GM18870 (cell line): Measurements from ENCODE around the gene TLR7.

Experiments used
- ATAC-seq: cut with Tn5 transposase; IDR thresholded peaks from one replicate; pipeline ENCODE4 v1.9.1; 2021; ENCODE audit warnings: moderate library complexity; ENCODE audit not compliant: unreplicated experiment

Gene TLR7

GRCh38 chrX:12866451-12867377, at the start of gene TLR7:
Gene TLR7, plus strand, starts transcription at chrX:12867072. Its CDS starts 507 bp downstream, at chrX:12867579.
- no peak for ATAC-seq

- ATAC-seq, result no peak
These were observed 49.3 kb upstream of the TLR7 start for GRCh38 chrX:12817528-12817927.

GRCh38 chrX:12819222-12819621, 47.6 kb upstream of the TLR7 start:
- ATAC-seq, result no peak

- no peak for ATAC-seq
These were observed 46.1 kb upstream of the TLR7 start for GRCh38 chrX:12820737-12821136.

- no peak for ATAC-seq
These were observed 41.9 kb upstream of the TLR7 start for GRCh38 chrX:12824944-12825343.

- ATAC-seq, result no peak
These were observed 41.1 kb upstream of the TLR7 start for GRCh38 chrX:12825801-12826200.

GRCh38 chrX:12843061-12843667, 23.7 kb upstream of the TLR7 start:
- peak; percentile 14 for ATAC-seq

- peak; percentile 88 for ATAC-seq
These were observed 23.1 kb upstream of the TLR7 start for GRCh38 chrX:12843668-12844279.

GRCh38 chrX:12844319-12844718, 22.6 kb upstream of the TLR7 start:
- peak; percentile 29 for ATAC-seq

- no peak for ATAC-seq
These were observed 1.5 kb upstream of the TLR7 start for GRCh38 chrX:12865359-12865758.

GRCh38 chrX:12867685-12868084, 813 bp downstream of the TLR7 start:
- ATAC-seq, result no peak

- peak; percentile 63 for ATAC-seq
These were observed 1.9 kb downstream of the TLR7 start for GRCh38 chrX:12868747-12869146.

- ATAC-seq, result no peak
These were observed 4.4 kb downstream of the TLR7 start for GRCh38 chrX:12871257-12871656.

- ATAC-seq, result no peak
These were observed 5.9 kb downstream of the TLR7 start for GRCh38 chrX:12872741-12873140.

- no peak for ATAC-seq
These were observed 7.7 kb downstream of the TLR7 start for GRCh38 chrX:12874581-12874980.

GRCh38 chrX:12877386-12877785, 10.5 kb downstream of the TLR7 start:
- no peak for ATAC-seq

GRCh38 chrX:12878536-12878935, 11.7 kb downstream of the TLR7 start:
- ATAC-seq, result no peak

GRCh38 chrX:12881914-12882313, 15.0 kb downstream of the TLR7 start:
- ATAC-seq, result no peak

GRCh38 chrX:12885508-12885907, 18.6 kb downstream of the TLR7 start:
- no peak for ATAC-seq

GRCh38 chrX:12886545-12886944, 19.7 kb downstream of the TLR7 start:
- ATAC-seq, result no peak

GRCh38 chrX:12887141-12887540, 20.3 kb downstream of the TLR7 start:
- no peak for ATAC-seq

GRCh38 chrX:12887767-12888166, 20.9 kb downstream of the TLR7 start:
- ATAC-seq, result no peak
